Inflammatory macrophage (primary cell): ENCODE results near the gene PON2.

Experiments
- DNase-seq, 2 donors: peaks; one replicate each; pipeline ENCODE4 v3.0.0-alpha.2; 2020 to 2022

Gene PON2

DNA sequence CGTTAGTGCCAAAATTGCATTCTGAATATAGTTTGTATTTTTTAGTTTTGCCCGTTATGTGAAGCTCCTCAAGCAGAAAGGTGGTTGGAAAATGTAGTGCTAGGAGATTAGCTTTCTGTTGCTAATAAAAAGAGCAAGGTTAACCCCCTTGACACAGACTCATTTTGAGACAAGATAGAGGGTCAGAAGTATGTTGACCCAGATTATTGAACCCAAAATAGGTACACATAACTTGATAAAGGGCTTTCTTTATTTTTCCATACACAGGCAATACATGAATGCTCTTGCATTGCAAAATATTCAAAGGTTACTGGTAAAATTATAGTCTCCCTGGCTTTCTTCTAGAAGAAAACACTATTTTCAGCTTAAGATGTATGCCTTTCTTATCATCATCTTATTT is 10.0 kb upstream of the PON2 start:
- DNase-seq = no peak

GRCh38 chr7:95441042-95441823 is 6.4 kb upstream of the PON2 start:
- DNase-seq = no peak

GRCh38 chr7:95440394-95441038 is 5.7 kb upstream of the PON2 start:
- no peak for DNase-seq

GRCh38 chr7:95436407-95436806 is 1.6 kb upstream of the PON2 start:
- DNase-seq = no peak

- DNase-seq = no peak
Measured at GRCh38 chr7:95435422-95435780, 573 bp upstream of the PON2 start.

- DNase-seq = no peak
Measured at GRCh38 chr7:95433952-95434556, 774 bp downstream of the PON2 start.

DNA sequence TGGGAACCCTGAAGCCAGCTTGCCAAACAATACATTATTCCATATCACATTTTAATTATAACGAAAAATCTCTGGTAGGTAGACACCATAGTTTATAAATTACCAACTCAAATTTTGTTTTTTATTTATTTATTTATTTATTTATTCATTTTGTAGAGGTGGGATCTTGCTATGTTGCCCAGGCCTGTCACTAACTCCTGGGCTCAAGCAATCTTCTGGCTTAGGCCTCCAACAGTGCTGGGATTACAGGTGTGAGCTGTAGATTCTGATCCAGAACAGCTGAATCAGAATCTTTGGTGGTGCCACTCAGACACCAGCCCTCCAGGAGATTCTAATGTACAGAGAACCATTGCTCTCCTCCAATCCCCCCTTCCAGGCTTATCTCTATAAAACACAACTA is 1.7 kb downstream of the PON2 start:
- DNase-seq = no peak

GRCh38 chr7:95432606-95433005 is 2.2 kb downstream of the PON2 start:
- DNase-seq = peak in 1 of 2 donors; percentile 3

- no peak for DNase-seq
Measured at GRCh38 chr7:95430864-95431263, 4.0 kb downstream of the PON2 start.

- no peak for DNase-seq
Measured at GRCh38 chr7:95429241-95429990, 5.4 kb downstream of the PON2 start.

- DNase-seq = no peak
Measured at GRCh38 chr7:95427914-95428516, 6.8 kb downstream of the PON2 start.

DNA sequence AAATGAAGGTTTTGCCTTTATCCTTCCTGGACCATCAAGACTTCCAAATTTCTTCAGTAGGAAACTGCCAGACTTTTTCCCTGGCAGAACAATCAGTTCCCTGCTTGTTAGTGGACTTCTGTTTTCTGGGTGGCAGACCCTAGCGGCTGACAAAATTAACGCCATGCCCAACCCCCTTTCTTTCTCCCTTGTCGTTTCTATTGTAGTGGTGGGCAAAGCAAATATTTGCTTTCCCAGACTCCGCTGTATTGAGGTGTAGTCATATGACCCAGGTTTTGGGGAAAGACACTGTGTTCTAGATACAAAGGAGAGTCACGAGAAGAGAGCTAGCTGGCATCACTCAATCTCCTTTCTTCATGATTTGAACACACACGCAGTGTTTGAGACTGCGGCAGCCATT is 7.7 kb downstream of the PON2 start:
- DNase-seq = no peak

GRCh38 chr7:95425694-95426093 is 9.1 kb downstream of the PON2 start:
- no peak for DNase-seq

- no peak for DNase-seq
Measured at GRCh38 chr7:95424716-95425115, 10.1 kb downstream of the PON2 start.

DNA sequence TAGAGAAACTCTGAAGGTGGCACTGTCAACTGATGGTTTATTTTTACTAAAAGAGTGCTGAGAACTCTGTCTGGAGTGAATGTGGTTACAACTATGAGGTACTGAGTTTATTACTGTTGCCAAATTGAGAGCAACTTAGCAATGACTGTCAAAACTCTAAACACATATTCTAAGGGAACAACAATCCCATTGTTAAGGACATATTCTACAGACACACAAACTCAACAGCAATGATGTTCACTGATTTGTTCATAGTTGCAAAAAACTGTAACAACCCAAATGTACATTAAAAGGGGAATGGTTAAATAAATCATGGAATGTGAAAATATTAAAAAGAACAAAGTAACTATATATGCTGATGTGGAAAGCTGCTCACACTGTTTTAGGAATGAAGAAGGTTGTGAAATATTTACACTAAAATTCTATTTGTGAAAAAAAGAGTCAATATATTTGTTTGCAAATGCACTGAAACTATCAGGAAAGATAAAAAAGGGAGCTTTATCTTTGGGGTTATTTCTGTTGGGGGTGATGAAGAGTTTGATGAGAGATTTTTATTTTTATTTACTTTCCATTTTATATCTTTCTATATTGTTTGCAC is 12.9 kb downstream of the PON2 start:
- no peak for DNase-seq

DNA sequence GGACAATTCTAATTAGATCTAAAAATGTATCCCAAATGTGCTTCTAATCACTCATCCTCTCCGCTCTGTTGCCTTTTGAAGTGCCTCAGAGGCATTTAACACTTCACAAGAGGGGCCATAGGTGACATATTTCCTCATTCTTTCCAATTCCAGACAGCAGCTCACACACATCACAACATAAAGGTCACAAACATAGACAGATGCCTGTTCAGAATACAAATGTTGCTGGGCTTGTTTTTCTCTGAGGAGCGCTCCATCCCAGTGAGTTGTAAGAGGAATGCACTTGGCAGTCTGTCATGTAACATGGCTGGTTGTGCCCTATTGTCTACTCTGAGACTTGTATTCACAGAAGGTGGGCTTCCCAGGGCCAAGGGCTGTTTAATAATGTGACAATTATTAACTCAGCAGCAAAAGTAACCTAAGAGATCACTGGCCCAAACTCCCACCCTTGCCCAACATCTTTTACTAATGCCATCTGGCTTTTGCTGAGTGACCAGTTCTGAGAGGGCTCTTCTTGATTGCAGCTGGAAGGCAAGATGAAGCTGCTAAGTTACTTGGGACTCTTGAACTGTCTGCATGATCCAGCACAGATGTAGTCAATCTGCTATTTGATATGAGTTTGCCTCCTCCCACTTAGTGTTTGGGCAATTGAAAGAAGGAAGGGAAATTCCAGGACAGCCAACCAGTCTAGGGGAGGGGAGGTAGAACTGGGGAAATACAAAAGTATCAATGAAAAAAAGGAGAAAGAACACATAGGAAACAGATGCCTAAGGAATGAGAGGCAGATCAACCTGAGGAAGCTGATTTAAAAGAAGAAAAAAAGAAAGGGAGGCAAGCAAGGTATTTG is 13.6 kb downstream of the PON2 start:
- no peak for DNase-seq

DNA sequence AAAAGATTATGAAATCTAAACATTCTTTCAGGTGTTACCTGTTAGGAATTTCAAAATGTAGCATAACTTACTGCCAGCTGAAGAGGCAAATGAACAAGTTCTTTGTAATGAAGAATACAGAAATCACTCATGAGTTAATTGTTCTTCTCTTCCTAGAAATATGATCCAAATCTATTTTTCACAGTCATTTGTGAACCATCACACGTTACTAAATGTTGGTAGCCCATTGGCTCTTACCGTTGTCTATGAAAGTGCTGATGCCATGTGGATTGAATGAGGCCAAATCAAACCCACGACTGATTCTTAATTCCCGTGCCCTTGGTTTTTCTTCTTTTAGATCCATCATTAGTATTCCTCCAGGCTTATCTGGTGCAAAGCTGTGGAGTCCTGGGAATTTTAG is 22.8 kb downstream of the PON2 start:
- no peak for DNase-seq

DNA sequence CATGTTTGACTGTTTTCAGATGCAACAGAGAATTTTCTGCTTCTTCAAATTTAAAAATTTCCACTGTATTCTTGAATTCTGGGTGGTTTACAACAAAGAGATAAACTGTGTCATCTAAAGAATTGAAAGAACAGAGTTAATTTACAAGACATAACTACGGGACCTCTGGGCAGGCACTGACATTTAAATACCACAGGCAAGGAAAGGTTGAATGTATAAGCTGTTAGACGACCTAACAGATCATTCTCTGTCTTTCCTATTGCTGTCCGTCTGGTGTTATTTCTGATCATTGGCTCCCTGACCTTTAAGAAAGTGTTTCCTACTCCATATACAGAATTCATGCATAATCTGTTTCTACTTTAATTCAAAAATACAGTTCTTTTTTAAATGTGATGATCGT is 23.2 kb downstream of the PON2 start:
- DNase-seq = no peak

GRCh38 chr7:95411036-95411435 is 23.8 kb downstream of the PON2 start:
- no peak for DNase-seq

GRCh38 chr7:95407751-95408150 is 27.1 kb downstream of the PON2 start:
- no peak for DNase-seq

DNA sequence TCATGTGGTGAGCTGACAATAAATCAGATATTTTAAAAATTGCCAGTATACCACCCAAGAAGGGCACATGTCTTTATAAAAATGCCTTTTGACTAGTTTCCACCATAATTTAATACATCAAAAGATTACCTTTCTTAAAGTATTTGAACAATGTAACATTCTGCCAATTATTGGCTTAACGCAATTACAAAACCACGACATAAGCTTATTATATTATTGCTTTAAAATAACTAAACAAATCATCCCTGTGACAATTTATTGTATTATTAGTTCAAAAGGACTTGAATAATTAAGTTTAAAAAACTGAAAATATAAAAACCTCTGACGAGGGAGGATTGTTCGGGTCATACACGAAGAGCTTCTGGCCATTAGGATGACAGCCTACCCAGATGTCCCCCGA is 29.0 kb downstream of the PON2 start:
- DNase-seq = no peak

DNA sequence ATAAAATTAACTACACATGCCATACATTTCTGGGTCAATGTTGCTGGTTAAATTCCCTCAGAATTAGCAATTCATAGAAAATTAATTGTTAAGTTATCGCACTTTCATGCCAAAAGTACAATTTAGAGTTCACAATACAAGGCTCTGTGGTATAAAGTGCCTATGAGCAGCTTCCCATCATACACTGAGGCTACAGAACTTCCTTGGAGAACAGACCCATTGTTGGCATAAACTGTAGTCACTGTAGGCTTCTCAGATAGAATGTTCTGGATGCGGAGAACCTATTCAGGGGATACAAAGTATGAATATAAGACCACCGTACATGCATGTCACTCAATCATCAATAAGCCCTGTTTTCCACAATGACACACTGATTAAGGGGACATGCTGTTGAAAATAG is 29.6 kb downstream of the PON2 start:
- no peak for DNase-seq
